Vagina (tissue), 2 donors: ENCODE measurements around the gene VASH1. TPM values are rescaled to one million over a fixed set of nuclear protein-coding genes. Genes with fewer than 3 reads are reported as not detected.

Source experiments
- DNase-seq, 2 donors: peaks; one replicate each; pipeline ENCODE4 v3.0.0-alpha.2; 2017; ENCODE audit errors: extremely low spot score in 2 of 2
- H3K27ac ChIP-seq: fragments of 200-600 bp; sonication (generic); one replicate; pipeline ENCODE4 v1.5.1; 2019
- H3K27me3 ChIP-seq: fragments of 200-600 bp; sonication (generic); one replicate; pipeline ENCODE4 v1.5.1; 2019
- H3K36me3 ChIP-seq, 2 donors: fragments of 200-600 bp; sonication (generic); one replicate each; pipeline ENCODE4 v1.5.1; 2017 to 2019
- H3K4me1 ChIP-seq: fragments of 200-600 bp; sonication (generic); one replicate; pipeline ENCODE4 v1.5.1; 2019
- H3K4me3 ChIP-seq, 2 donors: fragments of 200-600 bp; sonication (generic); 1 replicate in 1 of 2; 2 replicates in 1 of 2; pipeline ENCODE4 v1.5.1; 2016 to 2019
- H3K9me3 ChIP-seq: fragments of 200-600 bp; sonication (generic); one replicate; pipeline ENCODE4 v1.5.1; 2019
- POLR2A ChIP-seq, 2 donors: fragments of 450-650 bp; IDR thresholded peaks; one replicate each; pipeline ENCODE4 v1.6.1; 2017; ENCODE audit warnings: antibody characterized with exemption in 2 of 2, mild to moderate bottlenecking in 2 of 2, moderate library complexity in 2 of 2
- POLR2AphosphoS5 ChIP-seq, 2 donors: sonication (generic); formaldehyde crosslinking; IDR thresholded peaks; one replicate each; pipeline ENCODE4 v1.9.0; 2017; ENCODE audit warnings: antibody characterized with exemption in 2 of 2, mild to moderate bottlenecking in 2 of 2, low read depth in 1 of 2; ENCODE audit not compliant: insufficient read depth in 1 of 2
- intact Hi-C: fragments of 100-400 bp; cut with DNase I; formaldehyde crosslinking; loops from one replicate; pipeline ENCODE4 v1.15.1; 2023
- total RNA-seq: library from RNA; depleted of rRNA; stranded (reverse); fragments of >200 nt; gene quantifications from one replicate; pipeline ENCODE4 v1.2.3, GENCODE V29; 2016
- TF ChIP-seq, protein P1 (sequence below), 3 experiments: fragments of 450-650 bp in 2 of 3; fragments of 200-600 bp in 1 of 3; sonication (generic) in 1 of 3; IDR thresholded peaks; one replicate each; pipeline ENCODE4 v1.5.1; 2017 to 2019; ENCODE audit warnings: antibody characterized with exemption in 3 of 3, mild to moderate bottlenecking in 2 of 3, moderate library complexity in 2 of 3

VASH1 gene
- total RNA-seq, 1 donor from 2014 or later: 6.1 TPM

DNA sequence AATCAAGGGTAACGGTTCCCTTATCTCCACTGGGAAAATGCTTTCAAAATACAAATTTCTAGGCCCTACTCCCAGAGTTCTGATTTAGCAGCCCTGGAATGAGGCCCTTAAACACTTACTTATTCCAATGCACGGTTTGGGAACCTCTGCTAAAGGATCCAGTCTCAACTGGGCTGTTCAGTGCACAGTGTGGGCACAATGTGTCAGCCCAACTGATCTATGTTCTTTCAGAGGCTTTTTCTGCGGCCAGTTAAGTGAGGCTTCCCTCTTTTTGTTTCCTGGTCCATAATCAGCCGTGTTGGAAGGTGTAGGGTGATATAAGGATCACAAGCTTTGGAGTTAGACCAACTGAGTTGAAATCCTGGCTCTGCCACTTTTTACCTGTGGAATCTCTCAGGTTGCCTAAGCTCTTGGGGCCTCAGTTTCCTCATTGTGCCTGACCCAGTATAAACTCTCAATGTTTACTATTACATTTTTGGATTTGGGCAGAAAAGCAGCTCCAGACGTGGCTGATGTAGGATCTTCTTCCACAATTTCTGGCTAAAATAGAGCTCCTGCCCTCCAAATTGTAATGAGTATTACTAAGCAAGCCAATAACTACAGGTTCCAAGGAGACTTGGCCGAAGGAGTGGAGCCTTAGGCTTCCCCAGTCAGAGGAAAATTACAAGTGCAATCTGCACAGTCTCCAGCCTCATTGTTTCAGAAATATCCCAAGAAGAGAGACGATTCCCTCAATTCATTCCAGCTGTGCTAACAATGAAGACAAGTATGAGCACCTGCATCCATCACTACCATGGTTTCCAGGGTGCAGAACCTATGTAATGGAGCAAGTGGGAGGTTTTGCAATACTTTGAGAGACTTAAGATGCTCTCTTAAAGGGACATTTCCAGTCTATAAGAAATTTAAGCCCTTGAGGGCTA is 53.7 kb downstream of the VASH1 start:
- no peak overlapping the region for H3K27ac ChIP-seq
- no peaks in the 10 kb centered on the region for H3K27me3 ChIP-seq
- no peaks in the 10 kb centered on the region for H3K36me3 ChIP-seq
- intact Hi-C loops: no loop called here
- H3K4me3 ChIP-seq: no peak overlapping the region
- H3K4me1 ChIP-seq: peaks cover 8% of the 10 kb centered on the region
- TF ChIP-seq, protein P1, sequence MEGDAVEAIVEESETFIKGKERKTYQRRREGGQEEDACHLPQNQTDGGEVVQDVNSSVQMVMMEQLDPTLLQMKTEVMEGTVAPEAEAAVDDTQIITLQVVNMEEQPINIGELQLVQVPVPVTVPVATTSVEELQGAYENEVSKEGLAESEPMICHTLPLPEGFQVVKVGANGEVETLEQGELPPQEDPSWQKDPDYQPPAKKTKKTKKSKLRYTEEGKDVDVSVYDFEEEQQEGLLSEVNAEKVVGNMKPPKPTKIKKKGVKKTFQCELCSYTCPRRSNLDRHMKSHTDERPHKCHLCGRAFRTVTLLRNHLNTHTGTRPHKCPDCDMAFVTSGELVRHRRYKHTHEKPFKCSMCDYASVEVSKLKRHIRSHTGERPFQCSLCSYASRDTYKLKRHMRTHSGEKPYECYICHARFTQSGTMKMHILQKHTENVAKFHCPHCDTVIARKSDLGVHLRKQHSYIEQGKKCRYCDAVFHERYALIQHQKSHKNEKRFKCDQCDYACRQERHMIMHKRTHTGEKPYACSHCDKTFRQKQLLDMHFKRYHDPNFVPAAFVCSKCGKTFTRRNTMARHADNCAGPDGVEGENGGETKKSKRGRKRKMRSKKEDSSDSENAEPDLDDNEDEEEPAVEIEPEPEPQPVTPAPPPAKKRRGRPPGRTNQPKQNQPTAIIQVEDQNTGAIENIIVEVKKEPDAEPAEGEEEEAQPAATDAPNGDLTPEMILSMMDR (IDR thresholded peaks at IDR 0.05): no peak
- no peak for TF ChIP-seq POLR2A (IDR thresholded peaks at IDR 0.05)
- TF ChIP-seq POLR2AphosphoS5 (IDR thresholded peaks at IDR 0.05; ENCODE audit: insufficient read depth in 1 of 2, low read depth in 1 of 2): no peak
- no peaks in the 10 kb centered on the region for H3K9me3 ChIP-seq
- DNase-seq: no peak

DNA sequence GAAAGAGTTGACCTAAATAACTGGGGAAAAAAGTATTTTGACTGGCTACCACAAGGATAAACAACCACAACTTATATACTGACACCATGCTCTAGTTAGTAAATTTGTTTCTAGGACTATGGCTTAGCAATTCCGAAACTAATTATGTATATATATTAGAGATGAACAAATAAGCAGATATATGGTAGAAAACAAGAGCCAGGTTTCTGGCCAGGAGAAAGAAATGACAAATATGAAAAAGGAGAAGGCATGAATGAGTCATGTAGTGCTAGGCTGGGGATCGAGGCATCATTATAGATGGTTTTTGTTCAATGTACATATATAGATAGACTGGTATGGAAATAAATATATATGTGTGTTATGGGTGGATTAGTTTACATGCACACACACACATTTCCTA is 59.4 kb downstream of the VASH1 start:
- TF ChIP-seq POLR2A (IDR thresholded peaks at IDR 0.05): no peak
- TF ChIP-seq, protein P1 (IDR thresholded peaks at IDR 0.05): no peak
- no peak for TF ChIP-seq POLR2AphosphoS5 (IDR thresholded peaks at IDR 0.05; ENCODE audit: insufficient read depth in 1 of 2, low read depth in 1 of 2)
- intact Hi-C loops: no loop called here
- DNase-seq: no peak
- Histone ChIP-seq H3K27me3 (no peaks in the 10 kb centered on the region), H3K4me1 (no peaks in the 10 kb centered on the region), H3K27ac (no peak overlapping the region), H3K4me3 (no peak overlapping the region), H3K9me3 (no peaks in the 10 kb centered on the region), H3K36me3 (no peaks in the 10 kb centered on the region)

DNA sequence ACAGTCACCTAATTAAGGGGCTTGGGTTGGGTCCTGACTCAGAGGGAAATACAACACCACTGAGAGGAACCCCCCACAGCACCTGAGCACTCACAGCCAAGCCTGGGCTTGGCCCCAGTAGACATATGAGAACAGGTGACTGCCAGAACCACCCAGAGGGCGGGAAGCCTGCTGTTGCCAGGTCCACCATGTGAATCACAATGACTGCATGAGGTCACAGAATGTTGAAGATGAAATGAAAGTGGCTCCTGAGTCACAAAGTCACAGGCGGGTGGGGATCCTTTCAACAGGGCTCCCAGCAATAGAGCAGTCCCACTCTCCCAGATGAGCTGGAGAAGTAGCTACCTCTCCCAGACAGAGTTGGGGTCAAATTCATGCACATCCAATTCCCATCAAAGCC is 64.9 kb downstream of the VASH1 start, which contains the start of gene LRRC74A:
Gene LRRC74A, plus strand, starts transcription at position 287 of the 400 bp plus-strand sequence. CDS start 290 bp downstream, outside the sequence.
- no peak within 1 kb of the TSS for H3K27ac ChIP-seq
- no peak within 1 kb of the TSS for H3K4me3 ChIP-seq
- H3K4me1 ChIP-seq: peaks cover 8% of the 10 kb centered on the region
- no peaks in the 10 kb centered on the region for H3K36me3 ChIP-seq
- intact Hi-C loops: no loop called here
- H3K9me3 ChIP-seq: no peaks in the 10 kb centered on the region
- H3K27me3 ChIP-seq: no peaks in the 10 kb centered on the region
- DNase-seq: no peak
- TF ChIP-seq POLR2AphosphoS5 (IDR thresholded peaks at IDR 0.05; ENCODE audit: insufficient read depth in 1 of 2, low read depth in 1 of 2): no peak
- TF ChIP-seq POLR2A (IDR thresholded peaks at IDR 0.05): no peak
- TF ChIP-seq, protein P1 (IDR thresholded peaks at IDR 0.05): no peak

DNA sequence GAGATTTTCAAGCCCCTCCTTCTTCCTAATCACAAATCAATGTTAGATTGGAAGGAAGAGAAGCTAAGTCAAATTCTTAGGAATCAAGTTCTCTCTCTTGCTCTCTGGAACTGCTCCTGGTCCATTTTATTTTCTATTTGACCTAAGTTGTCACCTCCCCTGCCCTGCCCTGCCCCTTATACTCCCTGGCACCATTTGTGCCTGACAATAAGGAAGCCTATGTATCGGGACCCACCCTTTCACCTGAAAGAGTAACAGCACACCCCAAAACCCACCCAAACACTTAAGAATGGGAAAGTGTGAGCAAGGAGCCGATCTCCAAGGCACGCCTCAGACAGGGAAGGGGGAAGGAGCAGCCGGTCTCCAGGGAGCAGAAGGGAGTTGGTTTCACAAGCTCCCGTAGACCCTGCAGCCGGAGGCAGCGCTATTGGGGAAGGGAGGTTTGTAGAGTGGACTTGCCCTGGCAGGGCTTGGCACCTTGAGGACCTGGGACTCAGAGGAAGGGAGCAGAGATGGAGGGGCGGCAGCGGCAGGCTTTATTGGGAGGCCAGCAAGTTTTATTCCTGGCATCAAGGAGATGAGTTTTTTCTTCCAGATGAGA is 66.5 kb downstream of the VASH1 start:
- no peaks in the 10 kb centered on the region for H3K36me3 ChIP-seq
- intact Hi-C loops: no loop called here
- no peaks in the 10 kb centered on the region for H3K27me3 ChIP-seq
- H3K27ac ChIP-seq: peak overlapping the region; percentile 41
- DNase-seq: no peak
- H3K9me3 ChIP-seq: no peaks in the 10 kb centered on the region
- TF ChIP-seq POLR2A (IDR thresholded peaks at IDR 0.05) (no peak), POLR2AphosphoS5 (IDR thresholded peaks at IDR 0.05; ENCODE audit: insufficient read depth in 1 of 2, low read depth in 1 of 2) (no peak)
- TF ChIP-seq, protein P1 (IDR thresholded peaks at IDR 0.05): no peak
- peak overlapping the region; percentile 29 to 40 for H3K4me3 ChIP-seq
- H3K4me1 ChIP-seq: peaks cover 8% of the 10 kb centered on the region
